Caco-2 (cell line): Measurements from ENCODE around the gene STEAP1B. TPM values are rescaled to one million over a fixed set of nuclear protein-coding genes. Genes with fewer than 3 reads are reported as not detected.

Source experiments
- BruUV-seq: library from RNA; stranded (reverse); fragments of 400-500 nt; replicated peaks from 2 replicates; lab custom pipeline; 2021; lab: Mats Ljungman, UMichigan
- CTCF ChIA-PET: fragments of 300-600 bp; sonication (Branson Sonifier 250); formaldehyde crosslinking; loops from one replicate; lab custom pipeline; 2022; ENCODE audit warnings: antibody characterized with exemption; lab: Charles Lee
- POLR2A ChIA-PET: fragments of 300-600 bp; sonication (Branson Sonifier 250); formaldehyde crosslinking; loops from one replicate; lab custom pipeline; 2022; ENCODE audit warnings: antibody characterized with exemption; lab: Charles Lee
- DNase-seq, 2 experiments: peaks; one replicate each; pipeline versions ENCODE4 v3.0.0 to v3.0.0-alpha.2; 2020 to 2022
- H3K27me3 ChIP-seq: replicated peaks from 2 replicates; pipeline ENCODE4 v1.6.0; 2011; ENCODE audit warnings: low read length; ENCODE audit not compliant: control insufficient read depth, insufficient read depth
- H3K36me3 ChIP-seq: 2 replicates; pipeline ENCODE4 v1.5.1; 2011; ENCODE audit warnings: low read length; ENCODE audit not compliant: control insufficient read depth, insufficient read depth
- H3K4me1 ChIP-seq: fragments of 250-450 bp; sonication (Bioruptor Pico); 2 replicates; pipeline ENCODE4 v1.5.1; 2020; ENCODE audit warnings: mild to moderate bottlenecking
- H3K4me3 ChIP-seq: 2 replicates; pipeline ENCODE4 v1.5.1; 2011; ENCODE audit warnings: low read depth, mild to moderate bottlenecking, control low read depth, low read length
- H3K9me3 ChIP-seq: fragments of 250-450 bp; sonication (Bioruptor Pico); 2 replicates; pipeline ENCODE4 v1.5.1; 2020; ENCODE audit warnings: mild to moderate bottlenecking, moderate library complexity
- H3K27ac Mint-ChIP-seq: one replicate; pipeline ENCODE4 v1.8.0; 2022; ENCODE audit warnings: mixed read lengths; ENCODE audit not compliant: unreplicated experiment
- H3K27me3 Mint-ChIP-seq: one replicate; pipeline ENCODE4 v1.8.0; 2022; ENCODE audit warnings: mixed read lengths; ENCODE audit not compliant: insufficient read depth, unreplicated experiment
- H3K36me3 Mint-ChIP-seq: one replicate; pipeline ENCODE4 v1.8.0; 2022; ENCODE audit warnings: mild to moderate bottlenecking, mixed read lengths; ENCODE audit not compliant: insufficient read depth, unreplicated experiment
- H3K4me1 Mint-ChIP-seq: one replicate; pipeline ENCODE4 v1.8.0; 2022; ENCODE audit warnings: low read depth, mixed read lengths; ENCODE audit not compliant: unreplicated experiment
- H3K4me3 Mint-ChIP-seq: one replicate; pipeline ENCODE4 v1.8.0; 2022; ENCODE audit warnings: mild to moderate bottlenecking, moderate library complexity, mixed read lengths; ENCODE audit not compliant: unreplicated experiment
- H3K9me3 Mint-ChIP-seq: one replicate; pipeline ENCODE4 v1.8.0; 2022; ENCODE audit warnings: mixed read lengths; ENCODE audit not compliant: unreplicated experiment
- intact Hi-C: fragments of 100-400 bp; cut with micrococcal nuclease; formaldehyde crosslinking; loops from one replicate; pipeline ENCODE4 v1.10.0; 2022; ENCODE audit not compliant: unreplicated experiment
- total RNA-seq: library from RNA; stranded (reverse); gene quantifications from 2 replicates; pipeline ENCODE4 v1.2.3, GENCODE V29; 2022
- TF ChIP-seq, protein P1 (sequence below), 2 experiments: fragments of 200-600 bp in 1 of 2; IDR thresholded peaks; 1 replicate in 1 of 2; 2 replicates in 1 of 2; pipeline versions ENCODE4 v1.5.1 to v1.8.0; 2011 to 2022; ENCODE audit warnings: antibody characterized with exemption in 1 of 2, control low read depth in 1 of 2, inconsistent platforms in 1 of 2, low read depth in 1 of 2, low read length in 1 of 2, mild to moderate bottlenecking in 1 of 2, moderate library complexity in 1 of 2; ENCODE audit not compliant: insufficient read depth in 1 of 2, severe bottlenecking in 1 of 2, unreplicated experiment in 1 of 2

Gene STEAP1B
- total RNA-seq, 1 experiment from 2014 or later: 1.7 TPM

DNA sequence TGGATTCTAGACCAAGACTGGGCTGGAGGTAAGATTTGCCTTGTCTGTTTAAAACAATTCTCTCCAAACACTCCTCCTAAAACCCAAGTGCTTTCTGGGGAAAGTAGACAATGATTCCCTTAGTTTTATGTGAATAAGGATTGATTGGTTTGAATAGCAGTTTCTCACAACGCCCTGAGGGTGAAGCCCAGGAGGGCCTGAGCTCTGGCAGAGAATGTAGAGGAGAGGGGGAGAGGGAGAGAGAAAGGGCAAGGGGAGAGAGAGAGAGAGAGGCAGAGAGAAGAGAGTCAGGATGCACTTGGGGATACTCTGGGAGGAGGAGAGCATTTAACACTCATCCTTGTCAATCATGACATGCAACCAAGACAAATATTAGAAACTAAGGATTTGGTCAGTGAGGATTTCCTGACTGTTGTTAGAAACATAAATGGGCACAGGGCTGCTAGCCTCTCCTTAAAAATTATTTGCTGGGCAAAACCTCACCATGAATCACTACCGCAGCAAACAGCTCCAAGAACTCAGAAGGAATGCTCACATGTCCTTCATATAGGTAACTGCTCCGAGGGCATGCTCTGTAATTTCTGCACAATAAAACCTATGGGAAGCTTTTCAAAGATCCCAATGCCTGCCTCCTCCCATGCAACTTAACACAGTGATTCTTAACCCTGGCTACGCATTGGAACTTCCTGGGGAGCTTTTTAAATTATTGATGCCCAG lies 87.9 kb downstream of the STEAP1B start:
- no peaks in the 10 kb centered on the region for H3K36me3 Mint-ChIP-seq
- H3K27ac Mint-ChIP-seq: no peak overlapping the region
- no TSS peak for BruUV-seq

GRCh38 chr7:22406715-22407114 lies 93.3 kb downstream of the STEAP1B start:
- no peak overlapping the region for H3K27ac Mint-ChIP-seq
- intact Hi-C loops: no loop called here
- Histone ChIP-seq H3K27me3 (no peaks in the 10 kb centered on the region), H3K36me3 (no peaks in the 10 kb centered on the region), H3K4me1 (no peaks in the 10 kb centered on the region), H3K9me3 (no peaks in the 10 kb centered on the region), H3K4me3 (no peak overlapping the region)
- peaks cover 6% of the 10 kb centered on the region for H3K36me3 Mint-ChIP-seq
- TF ChIP-seq, protein P1, sequence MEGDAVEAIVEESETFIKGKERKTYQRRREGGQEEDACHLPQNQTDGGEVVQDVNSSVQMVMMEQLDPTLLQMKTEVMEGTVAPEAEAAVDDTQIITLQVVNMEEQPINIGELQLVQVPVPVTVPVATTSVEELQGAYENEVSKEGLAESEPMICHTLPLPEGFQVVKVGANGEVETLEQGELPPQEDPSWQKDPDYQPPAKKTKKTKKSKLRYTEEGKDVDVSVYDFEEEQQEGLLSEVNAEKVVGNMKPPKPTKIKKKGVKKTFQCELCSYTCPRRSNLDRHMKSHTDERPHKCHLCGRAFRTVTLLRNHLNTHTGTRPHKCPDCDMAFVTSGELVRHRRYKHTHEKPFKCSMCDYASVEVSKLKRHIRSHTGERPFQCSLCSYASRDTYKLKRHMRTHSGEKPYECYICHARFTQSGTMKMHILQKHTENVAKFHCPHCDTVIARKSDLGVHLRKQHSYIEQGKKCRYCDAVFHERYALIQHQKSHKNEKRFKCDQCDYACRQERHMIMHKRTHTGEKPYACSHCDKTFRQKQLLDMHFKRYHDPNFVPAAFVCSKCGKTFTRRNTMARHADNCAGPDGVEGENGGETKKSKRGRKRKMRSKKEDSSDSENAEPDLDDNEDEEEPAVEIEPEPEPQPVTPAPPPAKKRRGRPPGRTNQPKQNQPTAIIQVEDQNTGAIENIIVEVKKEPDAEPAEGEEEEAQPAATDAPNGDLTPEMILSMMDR (IDR thresholded peaks at IDR 0.05; ENCODE audit: insufficient read depth in 1 of 2, low read depth in 1 of 2, low read length in 1 of 2, severe bottlenecking in 1 of 2, unreplicated experiment in 1 of 2): no peak
- no peaks in the 10 kb centered on the region for H3K27me3 Mint-ChIP-seq
- no peak overlapping the region for H3K4me3 Mint-ChIP-seq
- H3K9me3 Mint-ChIP-seq: no peaks in the 10 kb centered on the region
- peaks cover 6% of the 10 kb centered on the region for H3K4me1 Mint-ChIP-seq
- DNase-seq: no peak
- BruUV-seq: no TSS peak
- POLR2A ChIA-PET: no interaction called here
- CTCF ChIA-PET: no interaction called here

More for the DNA sequence above, 87.9 kb downstream of the STEAP1B start:
- Histone ChIP-seq H3K36me3 (no peaks in the 10 kb centered on the region), H3K9me3 (no peaks in the 10 kb centered on the region), H3K4me1 (no peaks in the 10 kb centered on the region), H3K4me3 (no peak overlapping the region), H3K27me3 (no peaks in the 10 kb centered on the region)
- Mint-ChIP-seq H3K9me3 (no peaks in the 10 kb centered on the region), H3K27me3 (no peaks in the 10 kb centered on the region), H3K4me3 (no peak overlapping the region), H3K4me1 (no peaks in the 10 kb centered on the region)
- no peak for DNase-seq
- ChIA-PET POLR2A (no interaction called here), CTCF (no interaction called here)
- TF ChIP-seq, protein P1 (IDR thresholded peaks at IDR 0.05; ENCODE audit: insufficient read depth in 1 of 2, low read depth in 1 of 2, low read length in 1 of 2, severe bottlenecking in 1 of 2, unreplicated experiment in 1 of 2): no peak
- intact Hi-C loops: no loop called here

DNA sequence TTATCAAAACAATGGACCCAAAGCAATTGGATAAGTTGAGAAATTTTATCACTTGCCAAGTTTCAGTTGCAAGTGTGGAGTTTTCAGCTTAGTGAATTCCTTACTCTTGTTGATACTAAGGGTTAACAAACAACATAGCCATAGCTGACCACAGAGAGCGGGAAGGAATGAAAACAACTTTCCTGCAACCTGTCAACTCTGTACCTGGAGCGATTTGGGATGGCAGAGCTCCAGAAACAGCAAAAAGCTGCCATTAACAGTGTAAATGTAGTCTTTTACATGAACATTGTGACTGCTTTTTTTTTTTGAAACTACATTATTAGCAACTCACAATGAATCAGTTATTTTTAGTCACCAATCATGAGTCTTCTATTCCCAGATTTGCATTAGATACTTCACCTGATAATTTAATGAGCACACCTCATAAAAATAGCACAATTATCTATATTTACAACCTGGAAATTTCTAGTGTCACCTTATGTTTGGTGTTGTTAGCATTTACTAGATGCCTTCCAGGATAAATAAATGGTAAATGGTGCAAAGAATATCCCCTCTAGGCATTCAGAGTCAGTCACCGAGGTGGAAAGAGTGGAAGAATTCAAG lies 95.5 kb downstream of the STEAP1B start:
- ChIA-PET CTCF (interaction anchor here (0.7 kb wide), 1 partner anchor 82 kb away, joined by 6 read pairs; no protein-coding TSS in a partner anchor), POLR2A (no interaction called here)
- H3K4me1 Mint-ChIP-seq: peaks cover 6% of the 10 kb centered on the region
- H3K9me3 Mint-ChIP-seq: no peaks in the 10 kb centered on the region
- H3K4me3 ChIP-seq: no peak overlapping the region
- TF ChIP-seq, protein P1 (IDR thresholded peaks at IDR 0.05; ENCODE audit: insufficient read depth in 1 of 2, low read depth in 1 of 2, low read length in 1 of 2, severe bottlenecking in 1 of 2, unreplicated experiment in 1 of 2): no peak
- H3K9me3 ChIP-seq: no peaks in the 10 kb centered on the region
- H3K4me3 Mint-ChIP-seq: no peak overlapping the region
- no peak overlapping the region for H3K27ac Mint-ChIP-seq
- peaks cover 6% of the 10 kb centered on the region for H3K36me3 Mint-ChIP-seq
- H3K4me1 ChIP-seq: no peaks in the 10 kb centered on the region
- no TSS peak for BruUV-seq
- intact Hi-C loops: no loop called here
- H3K27me3 Mint-ChIP-seq: no peaks in the 10 kb centered on the region
- DNase-seq: no peak
- no peaks in the 10 kb centered on the region for H3K36me3 ChIP-seq
- H3K27me3 ChIP-seq: no peaks in the 10 kb centered on the region
